ENCODE data around the gene GPRC5B.

The GPRC5B gene

DNA sequence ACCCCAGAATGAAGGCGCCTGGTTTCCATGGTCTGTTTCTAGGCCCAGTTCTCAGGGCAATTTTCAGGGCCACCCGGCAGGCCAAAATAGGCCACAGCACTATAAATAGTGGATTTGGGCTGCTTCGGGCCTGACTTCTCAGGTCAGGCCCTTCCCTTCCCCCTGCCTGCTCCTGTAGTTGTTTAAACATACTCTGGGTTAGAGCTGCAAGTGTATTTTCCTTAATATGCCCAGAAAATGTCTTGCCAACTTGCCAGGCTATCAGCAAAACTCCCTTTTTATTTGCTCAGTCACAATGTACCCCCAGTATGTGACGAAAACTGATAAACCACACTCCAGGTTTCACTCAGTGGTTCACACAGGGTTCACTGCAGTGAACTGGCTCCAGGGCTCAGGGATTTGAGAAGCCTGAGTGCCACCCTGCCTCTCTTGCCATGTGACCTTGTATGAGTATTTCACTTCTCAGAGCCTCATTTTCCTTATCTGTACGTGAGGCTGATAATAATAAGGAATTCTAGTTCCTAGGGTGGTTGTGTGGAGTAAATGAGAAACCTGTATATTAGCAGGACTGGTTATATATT lies 76.5 kb downstream of the GPRC5B start:
- no peak for DNase-seq

Measured in NK-92 treated with Interleukin-12 subunit alpha and Interleukin-12 subunit beta, amount 100 ng/mL, for 24 hours (cell line).